Right atrium auricular region (tissue), 2 donors: ENCODE measurements around the gene PSMD5. TPM values are rescaled to one million over a fixed set of nuclear protein-coding genes. Genes with fewer than 3 reads are reported as not detected.

Experiments
- DNase-seq: peaks from one replicate; pipeline ENCODE4 v3.0.0-alpha.2; 2019; ENCODE audit warnings: low spot score
- H3K27ac ChIP-seq, 2 donors: fragments of 200-600 bp; sonication (generic); 1 replicate in 1 of 2; 2 replicates in 1 of 2; pipeline ENCODE4 v1.5.1; 2016 to 2019
- H3K27me3 ChIP-seq, 2 donors: fragments of 200-600 bp; sonication (generic); one replicate each; pipeline versions ENCODE4 v1.5.1 to v1.6.0; 2017 to 2019
- H3K36me3 ChIP-seq: fragments of 200-600 bp; sonication (generic); one replicate; pipeline ENCODE4 v1.5.1; 2016
- H3K4me1 ChIP-seq, 2 donors: fragments of 200-600 bp; sonication (generic); one replicate each; pipeline versions ENCODE4 v1.5.1 to v1.6.0; 2017 to 2019
- H3K4me3 ChIP-seq, 2 donors: fragments of 200-600 bp; sonication (generic); 1 replicate in 1 of 2; 2 replicates in 1 of 2; pipeline ENCODE4 v1.5.1; 2017 to 2019; ENCODE audit warnings: mild to moderate bottlenecking in 1 of 2, moderate library complexity in 1 of 2
- H3K9me3 ChIP-seq, 2 donors: fragments of 200-600 bp; sonication (generic); one replicate each; pipeline ENCODE4 v1.5.1; 2019
- CTCF ChIP-seq, 2 donors: fragments of 200-600 bp; sonication (generic); IDR thresholded peaks; one replicate each; pipeline ENCODE4 v1.5.1; 2019; ENCODE audit warnings: antibody characterized with exemption in 2 of 2
- total RNA-seq, 2 donors: library from RNA; depleted of rRNA; stranded (reverse); fragments of >200 nt; gene quantifications; one replicate each; pipeline ENCODE4 v1.1.0, GENCODE V29; 2016

Gene PSMD5
- total RNA-seq, 2 donors from 2014 or later = 12.8 to 13.9 TPM

DNA sequence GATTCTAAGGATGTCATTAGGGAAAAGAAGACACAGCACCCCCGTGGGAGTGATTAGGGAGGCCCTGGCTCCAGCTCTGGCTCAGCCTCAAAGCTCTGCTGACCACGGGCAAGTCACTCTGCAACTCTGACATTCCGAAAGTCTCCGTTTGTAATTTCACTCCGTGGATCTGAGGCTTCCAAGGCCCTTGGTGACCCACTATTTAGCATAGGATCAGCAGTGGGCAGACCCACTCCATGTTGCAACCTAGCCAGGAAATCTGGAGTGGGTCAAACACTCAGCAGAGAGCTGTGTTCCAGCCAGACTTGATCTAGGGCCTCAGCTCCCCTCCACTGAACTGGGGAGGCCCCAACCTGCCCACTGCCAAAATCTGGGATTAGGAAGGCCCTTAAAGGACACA is 22.5 kb upstream of the PSMD5 start:
- no peak for TF ChIP-seq CTCF (IDR thresholded peaks at IDR 0.05)
- Histone ChIP-seq H3K9me3 (no peaks in the 10 kb centered on the region), H3K27ac (no peak overlapping the region), H3K4me1 (peaks cover 0 to 14% of the 10 kb centered on the region in 2 donors), H3K27me3 (no peaks in the 10 kb centered on the region), H3K4me3 (no peak overlapping the region), H3K36me3 (peaks cover 32% of the 10 kb centered on the region)
- no peak for DNase-seq

- H3K27ac ChIP-seq = no peak overlapping the region
- H3K4me1 ChIP-seq = peaks cover 0 to 13% of the 10 kb centered on the region in 2 donors
- no peak for DNase-seq
- no peaks in the 10 kb centered on the region for H3K9me3 ChIP-seq
- H3K36me3 ChIP-seq = peaks cover 37% of the 10 kb centered on the region
- no peak for TF ChIP-seq CTCF (IDR thresholded peaks at IDR 0.05)
- H3K4me3 ChIP-seq = no peak overlapping the region
- no peaks in the 10 kb centered on the region for H3K27me3 ChIP-seq
These were observed 22.0 kb upstream of the PSMD5 start for GRCh38 chr9:120864719-120865118.

GRCh38 chr9:120863833-120864232 is 21.1 kb upstream of the PSMD5 start:
- DNase-seq = no peak
- no peaks in the 10 kb centered on the region for H3K9me3 ChIP-seq
- H3K36me3 ChIP-seq = peaks cover 39% of the 10 kb centered on the region
- peaks cover 0 to 6% of the 10 kb centered on the region in 2 donors for H3K4me1 ChIP-seq
- no peak overlapping the region for H3K4me3 ChIP-seq
- no peaks in the 10 kb centered on the region for H3K27me3 ChIP-seq
- TF ChIP-seq CTCF (IDR thresholded peaks at IDR 0.05) = no peak
- no peak overlapping the region for H3K27ac ChIP-seq

DNA sequence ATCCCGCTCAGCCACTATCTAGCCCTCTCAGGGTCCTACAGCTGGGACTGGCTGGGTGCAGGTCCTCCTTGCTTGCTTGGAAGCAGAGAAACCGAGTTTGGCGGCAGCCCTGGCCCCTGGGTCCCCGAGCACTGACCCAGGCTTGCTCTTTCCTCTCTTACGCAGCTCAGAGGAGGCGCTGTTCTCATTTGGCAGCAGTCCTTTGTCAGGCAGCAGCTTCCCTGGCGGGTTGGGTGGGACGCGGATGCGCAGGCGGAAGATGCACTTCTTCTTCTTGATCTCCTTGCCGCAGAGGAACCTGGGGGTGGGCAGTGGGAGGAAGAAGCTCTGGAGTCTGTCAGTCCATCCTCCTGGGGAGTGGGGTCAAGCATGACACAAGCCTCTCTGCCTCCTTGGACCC is 19.7 kb upstream of the PSMD5 start:
- Histone ChIP-seq H3K27me3 (no peaks in the 10 kb centered on the region), H3K4me1 (no peaks in the 10 kb centered on the region), H3K36me3 (peaks cover 47% of the 10 kb centered on the region), H3K4me3 (no peak overlapping the region), H3K27ac (no peak overlapping the region), H3K9me3 (no peaks in the 10 kb centered on the region)
- TF ChIP-seq CTCF (IDR thresholded peaks at IDR 0.05) = no peak
- DNase-seq = no peak

DNA sequence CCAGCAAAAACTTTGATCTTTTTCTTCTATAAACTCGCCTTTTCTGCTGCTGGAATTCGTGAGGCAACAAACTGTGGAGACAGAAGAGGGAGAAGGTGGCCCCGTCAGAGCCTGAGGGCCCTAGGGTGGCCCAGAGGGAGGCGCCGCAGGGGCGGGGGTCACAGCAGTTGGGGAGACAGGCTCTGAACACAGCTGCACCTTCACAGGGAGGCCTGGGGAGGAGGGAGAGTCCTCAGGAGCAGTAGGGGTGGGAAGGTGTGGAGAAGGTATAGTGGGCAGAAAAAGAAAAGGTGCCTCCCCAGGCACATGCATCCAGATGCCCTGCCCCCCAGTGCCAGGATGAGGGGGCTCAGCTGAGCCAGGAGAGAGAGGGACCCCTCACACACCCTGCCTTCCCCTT is 19.2 kb upstream of the PSMD5 start:
- no peak overlapping the region for H3K27ac ChIP-seq

More for the DNA sequence above, 19.2 kb upstream of the PSMD5 start:
- TF ChIP-seq CTCF (IDR thresholded peaks at IDR 0.05) = no peak
- Histone ChIP-seq H3K9me3 (no peaks in the 10 kb centered on the region), H3K4me1 (no peaks in the 10 kb centered on the region), H3K36me3 (peaks cover 47% of the 10 kb centered on the region), H3K4me3 (no peak overlapping the region), H3K27me3 (no peaks in the 10 kb centered on the region)
- no peak for DNase-seq
